Kidney epithelial cell (primary cell): ENCODE measurements around the gene MROH7. TPM values are rescaled to one million over a fixed set of nuclear protein-coding genes. Genes with fewer than 3 reads are reported as not detected.

Experiments used
- DNase-seq: peaks from one replicate; pipeline ENCODE4 v3.0.0-alpha.2; 2010; ENCODE audit warnings: low read depth
- H3K27me3 ChIP-seq: 2 replicates; pipeline ENCODE4 v1.6.0; 2011; ENCODE audit warnings: low read length; ENCODE audit not compliant: control insufficient read depth, insufficient read depth
- H3K36me3 ChIP-seq: 2 replicates; pipeline ENCODE4 v1.5.1; 2011; ENCODE audit warnings: low read length; ENCODE audit not compliant: control insufficient read depth, insufficient read depth
- H3K4me3 ChIP-seq: 2 replicates; pipeline ENCODE4 v1.5.1; 2011; ENCODE audit warnings: low read depth, mild to moderate bottlenecking, control low read depth, low read length
- CTCF ChIP-seq: IDR thresholded peaks from 2 replicates; pipeline ENCODE4 v1.5.1; 2011; ENCODE audit warnings: mild to moderate bottlenecking, moderate library complexity, low read length, control low read depth, inconsistent platforms; ENCODE audit not compliant: insufficient read depth, poor library complexity, severe bottlenecking
- total RNA-seq: library from RNA; depleted of rRNA; stranded (reverse); fragments of >200 nt; gene quantifications from 2 replicates; pipeline ENCODE4 v1.2.3, GENCODE V29; 2015

Gene MROH7
- total RNA-seq, 1 donor from 2014 or later = not detected

- peaks cover 2% of the 10 kb centered on the region for H3K27me3 ChIP-seq
- H3K4me3 ChIP-seq = no peak overlapping the region
- DNase-seq = no peak
- H3K36me3 ChIP-seq = no peaks in the 10 kb centered on the region
- no peak for TF ChIP-seq CTCF
These were observed 106.7 kb downstream of the MROH7 start for GRCh38 chr1:54748094-54748835.

- Histone ChIP-seq H3K27me3 (peaks cover 2% of the 10 kb centered on the region), H3K36me3 (no peaks in the 10 kb centered on the region), H3K4me3 (no peak overlapping the region)
- no peak for DNase-seq
- TF ChIP-seq CTCF = no peak
These were observed 109.0 kb downstream of the MROH7 start for GRCh38 chr1:54750596-54750995.

- no peak for TF ChIP-seq CTCF
- H3K36me3 ChIP-seq = no peaks in the 10 kb centered on the region
- no peak overlapping the region for H3K4me3 ChIP-seq
- no peak for DNase-seq
- H3K27me3 ChIP-seq = peaks cover 2% of the 10 kb centered on the region
These were observed 109.8 kb downstream of the MROH7 start for GRCh38 chr1:54751426-54751825.

GRCh38 chr1:54754045-54754444, 112.5 kb downstream of the MROH7 start:
- no peak for TF ChIP-seq CTCF
- peaks cover 2% of the 10 kb centered on the region for H3K36me3 ChIP-seq
- no peak for DNase-seq

GRCh38 chr1:54754486-54755285, 113.1 kb downstream of the MROH7 start:
- H3K4me3 ChIP-seq = no peak overlapping the region
- DNase-seq = no peak
- H3K27me3 ChIP-seq = no peaks in the 10 kb centered on the region
- peaks cover 2% of the 10 kb centered on the region for H3K36me3 ChIP-seq
- no peak for TF ChIP-seq CTCF

More at GRCh38 chr1:54754045-54754444, 112.5 kb downstream of the MROH7 start:
- Histone ChIP-seq H3K4me3 (no peak overlapping the region), H3K27me3 (peaks cover 2% of the 10 kb centered on the region)

GRCh38 chr1:54757833-54758232, 116.2 kb downstream of the MROH7 start:
- TF ChIP-seq CTCF = no peak
- DNase-seq = no peak
- H3K4me3 ChIP-seq = no peak overlapping the region

More at GRCh38 chr1:54757833-54758232, 116.2 kb downstream of the MROH7 start:
- no peaks in the 10 kb centered on the region for H3K27me3 ChIP-seq
- H3K36me3 ChIP-seq = peaks cover 2% of the 10 kb centered on the region
